GM19372 (cell line): ENCODE measurements around the gene SPATA32.

Source experiments
- ATAC-seq: cut with Tn5 transposase; IDR thresholded peaks from one replicate; pipeline ENCODE4 v1.9.1; 2021; ENCODE audit warnings: mild to moderate bottlenecking, low read depth, moderate library complexity; ENCODE audit not compliant: unreplicated experiment

SPATA32 gene

DNA sequence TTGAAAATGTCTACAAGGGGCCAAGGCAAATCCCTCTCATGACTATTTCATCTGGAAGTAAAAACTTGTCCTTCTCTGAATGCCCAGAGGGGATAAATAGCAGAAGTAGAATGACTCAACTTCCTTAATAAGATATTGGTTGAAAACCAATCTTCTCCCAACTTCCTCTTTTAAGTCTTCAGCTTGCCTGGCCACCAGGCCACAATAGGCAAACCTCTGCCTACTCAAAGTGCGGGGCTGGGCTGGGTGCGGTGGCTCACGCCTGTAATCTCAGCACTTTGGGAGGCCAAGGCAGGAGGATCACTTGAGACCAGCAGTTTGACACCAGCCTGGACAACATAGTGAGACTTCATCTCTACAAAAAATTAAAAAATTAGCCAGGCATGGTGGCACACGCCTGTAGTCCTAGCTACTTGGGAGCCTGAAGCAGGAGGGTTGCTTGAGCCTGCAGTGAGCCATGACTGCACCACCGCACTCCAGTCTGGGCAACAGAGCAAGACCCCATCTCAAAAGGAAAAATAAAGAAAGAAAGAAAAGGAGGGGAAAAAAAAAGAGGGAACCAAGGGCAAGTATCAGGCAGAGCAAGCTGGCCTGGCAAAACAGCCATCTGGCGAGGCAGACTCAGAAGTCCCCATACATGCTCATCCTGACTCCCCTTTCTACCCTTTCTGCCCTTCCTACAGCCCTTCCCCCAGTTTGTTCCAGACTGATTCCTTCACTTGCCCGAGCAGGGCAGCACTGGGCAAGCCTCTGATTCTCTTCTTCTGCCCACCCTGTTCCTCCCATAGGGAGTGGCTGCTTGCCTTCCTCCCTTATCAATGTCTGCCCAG is 34.3 kb upstream of the SPATA32 start:
- no peak for ATAC-seq

DNA sequence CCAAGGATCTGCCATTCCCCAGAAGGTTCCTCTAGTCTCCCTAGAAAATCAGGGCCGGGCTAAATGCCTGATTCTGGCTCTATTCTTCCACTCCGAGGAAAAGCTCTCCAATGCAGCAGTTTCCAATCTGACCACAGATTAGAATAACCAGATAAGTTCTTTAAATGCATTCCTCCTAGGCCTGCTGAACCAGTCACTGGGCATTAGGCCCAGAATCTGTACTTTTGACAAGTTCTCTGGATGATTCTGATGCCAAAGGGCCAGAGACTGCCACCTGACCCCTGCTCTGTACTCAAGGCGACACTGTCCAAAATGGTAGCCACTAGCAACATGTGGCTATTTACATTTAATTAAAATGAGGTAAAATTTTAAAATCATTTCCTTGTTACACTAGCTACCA is 32.6 kb upstream of the SPATA32 start:
- ATAC-seq = no peak

DNA sequence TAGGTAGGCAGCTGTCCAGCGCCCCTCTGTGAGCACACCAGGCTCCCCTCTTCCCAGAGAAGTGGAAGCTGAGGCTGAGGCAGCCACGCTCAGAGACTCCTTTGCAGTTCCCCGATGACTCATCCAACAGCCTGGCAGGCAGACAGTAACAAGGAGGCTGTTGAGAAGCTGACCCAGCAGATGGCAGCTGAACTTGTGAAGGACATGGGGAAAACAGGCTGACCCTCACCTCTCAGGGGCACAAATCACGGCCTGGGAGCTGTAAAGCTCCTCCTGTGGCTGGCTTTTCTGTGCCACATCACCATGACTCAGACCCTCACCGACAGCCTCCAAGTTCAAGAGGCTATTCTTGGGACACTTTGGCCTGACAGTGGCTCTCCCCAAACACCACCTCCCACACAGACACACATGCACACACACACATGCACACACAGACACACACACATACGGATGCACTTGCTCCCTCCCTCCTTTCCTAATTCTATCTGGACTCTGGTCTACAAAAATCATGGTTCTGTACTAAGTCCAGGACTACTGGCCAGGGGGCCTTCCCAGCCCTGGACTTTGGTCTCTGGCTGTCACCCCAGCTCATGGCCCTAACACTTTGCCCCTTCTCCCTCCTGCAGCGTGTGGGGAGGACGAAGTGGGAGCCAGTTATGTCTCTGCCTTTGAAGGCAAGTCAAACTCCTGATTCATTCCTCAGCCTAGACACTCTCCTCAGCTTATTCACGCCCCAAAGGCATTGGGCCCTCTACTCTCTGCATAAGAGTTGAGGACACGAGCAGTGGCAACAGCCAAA is 31.7 kb upstream of the SPATA32 start:
- no peak for ATAC-seq

DNA sequence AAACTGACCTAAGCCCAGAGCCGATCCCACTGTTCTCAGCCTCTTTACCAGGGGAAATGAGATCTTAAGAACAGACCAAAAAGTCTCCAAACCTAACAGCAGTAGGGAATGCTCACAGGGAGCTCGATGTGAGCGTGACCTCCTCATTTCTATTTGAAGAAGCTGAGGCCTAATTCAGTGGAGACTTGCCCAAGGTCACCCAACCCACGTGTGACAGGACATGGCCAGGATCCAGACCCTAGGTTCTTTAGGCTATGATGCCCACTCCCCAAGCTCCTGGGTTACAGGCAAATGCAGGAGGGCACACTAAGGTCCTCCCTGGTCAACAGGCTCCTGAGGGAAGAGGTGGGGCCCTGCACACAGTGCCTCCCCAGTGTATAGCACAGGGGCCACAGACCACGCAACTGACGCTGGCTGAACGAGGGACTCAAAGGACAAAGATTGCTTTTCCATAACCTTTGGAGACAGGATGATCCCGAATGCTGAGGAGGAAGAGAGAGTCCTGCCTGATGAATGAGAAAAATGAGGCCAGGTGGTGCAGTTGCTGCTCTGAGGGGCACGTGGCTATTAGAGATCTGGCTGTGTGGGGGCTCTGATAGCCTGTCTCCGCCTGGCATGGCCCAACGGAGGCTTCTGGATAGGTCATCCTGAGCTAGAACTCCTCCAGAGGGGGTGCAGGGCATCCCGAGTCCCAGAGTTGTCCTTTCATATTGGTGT is 31.0 kb upstream of the SPATA32 start:
- ATAC-seq = no peak

DNA sequence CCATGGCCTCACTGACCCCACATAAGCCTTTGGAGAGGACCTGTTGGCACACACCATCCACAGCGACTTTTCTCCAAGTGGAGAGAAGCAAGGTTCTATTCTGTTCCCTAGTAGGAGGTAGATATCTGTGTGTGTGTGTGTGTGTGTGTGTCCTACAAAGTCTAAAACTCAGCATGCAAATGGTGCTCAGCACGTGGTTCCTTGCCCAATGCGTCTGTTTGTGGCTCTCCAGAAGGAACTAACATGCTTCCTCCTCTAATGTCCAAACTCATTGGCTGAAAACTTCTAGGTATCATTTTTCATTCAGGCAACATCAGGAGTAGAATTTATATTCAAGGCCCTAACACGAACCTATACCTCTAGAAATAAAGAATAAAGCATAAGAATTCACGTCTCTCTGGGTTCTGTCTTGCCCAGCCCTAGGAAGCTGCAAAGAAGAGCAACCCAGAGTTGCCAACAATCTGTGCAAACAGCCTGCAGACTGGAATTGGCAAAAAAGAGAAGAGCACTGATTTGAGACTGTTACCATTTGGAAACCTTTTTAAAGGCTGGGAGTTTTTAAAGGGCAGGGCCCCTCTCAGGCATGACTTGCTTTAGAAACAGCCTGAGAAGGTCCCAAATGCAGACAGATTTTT is 29.4 kb upstream of the SPATA32 start:
- no peak for ATAC-seq

DNA sequence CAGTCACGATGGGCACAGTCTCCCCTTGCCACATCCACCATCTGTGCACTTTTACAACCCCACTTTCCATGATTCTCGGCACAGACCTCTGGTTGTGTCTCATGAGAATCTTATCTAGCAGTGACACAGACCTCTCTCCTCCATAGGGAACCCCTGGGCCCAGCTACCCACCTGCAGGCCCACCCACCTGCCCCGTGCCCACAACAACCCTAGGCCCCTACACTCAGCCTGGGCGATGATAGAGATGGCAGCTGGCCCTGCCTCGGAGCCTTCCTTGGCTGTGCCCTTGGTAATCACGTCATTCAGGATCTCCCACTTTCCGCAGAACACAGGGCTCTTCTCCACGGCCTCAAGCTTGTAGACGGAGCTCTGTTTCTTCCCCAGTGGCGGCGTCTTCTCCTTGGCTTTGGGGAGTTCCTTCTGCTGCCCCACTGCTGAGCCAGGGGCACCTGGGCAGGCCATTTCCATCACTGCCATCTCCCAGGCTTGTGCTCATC is 28.4 kb upstream of the SPATA32 start:
- ATAC-seq = no peak

DNA sequence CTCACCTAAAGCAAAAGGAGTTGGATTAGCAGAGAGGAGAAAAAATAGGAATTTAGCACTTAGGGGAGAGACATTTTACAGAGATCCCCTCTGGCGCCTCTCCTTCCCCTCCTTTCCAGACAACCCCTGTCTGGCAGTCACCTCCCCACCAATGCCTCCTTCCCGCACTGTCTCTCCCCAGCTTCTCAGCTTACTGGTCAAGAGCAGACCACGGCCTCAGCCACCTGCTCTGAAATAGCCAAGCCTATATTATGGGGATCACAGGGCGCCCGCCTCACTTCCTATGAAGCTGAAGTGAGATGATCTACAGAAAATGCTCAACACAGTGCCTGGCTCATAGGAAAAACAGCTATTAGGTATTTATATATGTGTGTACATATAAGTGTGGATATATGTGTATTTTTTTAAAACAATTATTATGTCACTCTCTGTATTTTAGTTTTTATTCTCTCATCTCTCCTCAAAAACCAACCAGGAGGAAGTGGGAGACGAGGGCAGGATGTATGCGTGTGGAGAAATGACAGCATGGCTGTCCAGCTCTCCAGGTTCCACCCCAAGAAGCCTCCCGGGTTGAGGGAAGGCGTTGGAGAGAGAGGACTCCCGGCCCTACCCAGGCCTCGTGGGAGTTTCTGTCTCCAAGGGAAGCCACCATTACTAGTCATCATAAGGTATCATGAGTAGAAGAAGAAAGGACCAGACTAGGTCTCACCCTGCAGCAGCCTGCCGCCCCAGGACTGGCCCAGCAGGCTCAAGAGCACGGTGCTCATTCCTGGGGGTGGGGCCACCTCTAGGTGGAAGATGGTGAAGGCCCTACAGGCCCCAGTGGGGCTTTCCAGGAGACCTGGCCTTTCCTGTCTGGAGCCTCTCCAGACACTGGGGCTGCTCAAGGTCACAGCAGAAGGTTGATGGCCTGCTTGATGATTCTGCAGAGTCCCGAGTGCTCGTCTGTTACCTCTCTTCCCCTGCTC is 27.7 kb upstream of the SPATA32 start:
- no peak for ATAC-seq

DNA sequence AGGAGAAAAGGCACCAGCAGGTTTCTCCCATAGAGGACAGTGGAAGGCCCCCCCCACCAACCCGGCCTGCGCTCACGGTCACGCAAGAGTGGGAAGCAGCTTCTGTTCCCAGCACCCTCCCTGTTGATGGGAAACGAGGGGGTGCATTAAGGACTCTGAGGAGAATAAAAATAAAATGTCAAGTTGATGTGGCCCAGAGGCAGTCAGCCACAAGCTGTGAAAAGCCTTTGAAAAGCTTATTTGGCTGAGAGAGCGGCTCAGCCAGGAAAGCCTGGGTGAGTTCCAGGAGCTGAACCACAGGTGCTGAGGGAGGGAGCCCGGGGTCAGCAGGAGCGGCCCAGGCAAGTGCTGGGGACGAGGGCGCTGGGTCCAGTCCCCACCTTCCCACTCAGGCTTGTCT is 26.9 kb upstream of the SPATA32 start:
- ATAC-seq = no peak

DNA sequence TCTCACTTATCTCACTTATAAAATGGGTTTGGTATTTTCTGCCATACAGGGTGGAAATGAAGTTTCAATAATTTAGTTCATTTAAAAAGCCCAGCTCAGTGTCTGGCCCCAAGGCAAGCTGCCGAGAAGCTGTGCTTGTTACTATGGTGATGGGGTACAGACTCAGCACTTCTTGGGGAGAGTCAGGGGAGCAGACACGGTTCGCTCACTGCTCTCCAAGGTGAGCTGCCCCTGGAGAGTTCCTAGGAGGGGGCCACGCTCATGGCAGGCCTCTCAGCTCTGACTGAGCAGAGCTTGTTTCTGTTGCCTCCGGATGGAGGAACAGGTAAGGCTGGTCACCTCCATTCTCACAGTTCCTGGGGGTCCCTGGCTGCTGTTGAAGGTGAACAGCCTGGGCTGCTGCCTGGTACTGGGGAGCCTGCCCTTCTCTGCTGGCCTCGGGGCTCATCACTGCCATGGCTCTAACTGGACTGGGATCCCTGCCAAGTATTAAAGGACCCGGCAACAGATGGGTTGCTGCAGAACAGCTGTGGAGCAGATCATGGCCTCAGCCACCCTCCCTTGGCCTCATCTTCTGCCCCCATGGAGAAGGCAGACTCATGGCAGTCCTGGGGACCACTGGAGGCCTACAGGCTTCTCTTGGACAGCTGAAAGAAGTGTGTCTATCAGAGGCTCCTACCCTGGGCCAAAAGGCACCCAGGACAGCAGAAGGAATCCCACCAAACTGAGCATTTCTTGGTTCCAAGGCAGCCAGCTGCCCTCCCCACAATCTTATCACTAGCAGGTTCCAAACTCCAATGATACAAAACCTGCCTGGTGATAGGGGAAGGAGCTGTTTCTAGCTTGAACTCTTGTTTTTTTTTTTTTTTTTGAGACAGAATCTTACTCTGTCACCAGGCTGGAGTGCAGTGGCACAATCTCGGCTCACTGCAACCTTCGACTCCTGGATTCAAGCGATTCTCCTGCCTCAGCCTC is 25.9 kb upstream of the SPATA32 start:
- no peak for ATAC-seq

DNA sequence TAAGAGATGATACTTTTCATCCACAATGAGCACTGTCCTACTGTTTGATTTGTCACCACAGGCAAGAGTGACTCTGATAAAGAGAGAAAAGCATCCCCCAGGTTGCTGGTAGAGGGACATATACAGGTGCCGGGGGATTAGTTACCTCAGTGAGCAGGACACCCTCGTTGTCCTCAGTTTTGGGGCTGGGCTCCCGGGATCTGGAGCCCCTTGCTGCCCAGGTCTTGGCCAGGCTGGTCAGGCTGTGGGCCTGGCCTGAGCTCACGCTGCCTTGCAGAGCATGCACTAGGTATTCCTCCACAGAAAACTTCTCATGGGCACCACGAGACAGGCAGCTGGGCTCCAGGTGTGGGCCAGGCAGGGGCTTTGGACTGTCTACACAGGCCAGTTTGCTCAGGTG is 24.4 kb upstream of the SPATA32 start:
- no peak for ATAC-seq

DNA sequence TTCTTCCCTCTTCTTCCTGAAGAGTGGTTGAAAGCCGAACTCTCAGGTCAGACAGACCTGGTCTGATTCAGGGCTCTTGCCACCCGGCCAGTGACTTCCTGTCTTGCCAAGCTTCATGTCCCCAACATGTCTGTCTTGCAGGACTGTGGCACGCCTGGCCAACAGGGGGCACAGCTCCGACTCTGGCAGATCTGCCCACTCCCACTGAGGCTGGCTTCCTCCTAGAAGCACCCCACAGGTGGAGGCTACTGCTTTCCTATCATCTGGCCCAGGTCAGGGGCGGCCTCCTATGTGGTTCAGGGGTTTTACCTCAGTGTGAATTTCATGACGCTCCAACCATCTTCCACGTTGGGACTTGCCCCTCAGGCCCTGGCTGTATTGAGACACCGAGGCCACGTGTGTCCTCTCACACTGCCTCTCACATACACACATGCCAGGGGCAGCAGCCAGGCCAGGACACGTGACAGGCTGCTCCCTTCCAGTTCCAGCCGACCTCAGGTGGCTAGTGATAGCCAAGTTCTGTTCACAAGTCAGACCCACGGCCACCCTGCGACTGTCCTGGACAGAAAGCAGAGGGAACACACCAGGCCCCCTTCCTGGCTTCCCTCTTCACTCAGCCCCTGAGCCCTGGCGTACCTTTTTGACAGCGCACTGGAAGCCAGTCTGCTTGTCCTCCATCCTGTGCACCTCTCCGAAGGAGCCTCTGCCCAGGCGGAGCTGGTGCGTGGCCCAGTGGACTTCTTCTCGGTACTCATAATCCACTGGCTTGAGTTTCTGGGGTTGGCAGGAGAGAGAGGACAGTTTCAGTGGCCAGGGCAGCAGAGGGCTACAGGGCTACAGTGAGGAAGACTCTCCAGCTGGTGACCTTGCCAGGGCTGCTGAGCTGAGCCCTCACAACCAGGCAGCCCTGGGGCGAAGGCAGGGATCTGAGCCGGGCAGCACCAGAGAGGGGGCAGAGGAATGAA is 22.6 kb upstream of the SPATA32 start:
- ATAC-seq = no peak

DNA sequence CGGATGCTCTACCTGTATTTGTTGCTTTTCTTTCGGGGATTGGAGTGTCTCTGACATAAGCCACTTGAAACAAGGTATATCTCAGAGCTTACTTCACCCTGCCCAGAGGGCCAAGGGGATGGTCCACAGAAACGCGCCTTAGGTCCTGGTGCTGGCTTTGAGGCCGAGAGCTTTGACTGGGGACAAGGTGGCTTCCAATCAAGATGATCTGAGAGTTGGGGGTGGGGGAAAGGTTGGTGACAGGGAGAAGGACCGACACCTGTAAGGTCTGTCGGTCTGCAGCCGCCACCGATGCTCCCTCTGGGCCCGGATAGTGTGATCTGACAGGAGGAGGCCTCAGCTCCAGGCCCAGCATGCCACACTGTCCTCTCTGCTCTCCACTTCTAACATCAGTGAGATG is 21.8 kb upstream of the SPATA32 start:
- ATAC-seq = no peak

DNA sequence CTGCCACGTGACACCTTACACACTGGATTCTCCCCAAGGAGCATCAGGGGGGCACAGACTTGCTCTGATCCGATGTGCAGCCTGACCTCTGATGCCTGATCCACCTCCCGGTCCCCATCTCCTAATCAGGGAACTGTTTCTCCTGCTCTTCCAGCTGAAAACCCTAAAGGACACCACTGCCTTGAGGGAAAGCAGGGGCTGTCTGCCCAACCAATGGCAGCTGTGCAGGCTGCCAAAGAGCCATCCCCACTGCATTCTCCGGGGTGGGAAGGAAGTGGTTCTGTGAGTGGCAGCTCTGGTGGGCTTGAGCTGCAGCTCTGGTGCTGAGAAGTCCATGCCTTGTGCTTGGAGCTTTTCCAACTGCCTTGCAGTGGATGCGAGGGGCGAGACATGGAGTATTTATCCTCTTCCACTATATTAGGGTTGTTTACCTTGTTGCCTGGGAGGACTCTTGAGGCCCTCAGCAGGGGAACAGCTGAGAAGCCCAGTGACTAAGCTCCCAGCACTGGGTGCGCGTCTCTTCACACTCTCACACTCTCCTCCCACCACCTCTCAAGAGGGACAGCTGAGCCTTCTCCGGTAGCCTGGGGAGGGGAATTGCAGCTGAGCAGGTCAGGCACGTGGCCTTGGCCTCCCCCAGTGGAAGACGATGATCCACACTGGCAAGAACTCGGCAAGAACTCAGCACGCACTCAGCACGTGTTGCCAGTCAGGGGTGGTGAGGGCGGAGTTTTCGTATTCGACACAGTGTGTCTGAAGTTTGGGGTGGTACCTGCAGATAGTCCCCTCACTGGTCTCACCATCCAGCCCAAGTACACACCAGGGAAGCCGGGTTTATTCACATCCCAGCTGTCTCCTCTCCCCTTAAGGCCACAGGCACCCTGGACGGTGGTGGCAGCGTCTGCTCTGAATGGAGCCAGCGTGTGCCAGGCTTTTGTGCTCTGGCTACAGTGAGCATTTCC is 21.1 kb upstream of the SPATA32 start:
- ATAC-seq = no peak

DNA sequence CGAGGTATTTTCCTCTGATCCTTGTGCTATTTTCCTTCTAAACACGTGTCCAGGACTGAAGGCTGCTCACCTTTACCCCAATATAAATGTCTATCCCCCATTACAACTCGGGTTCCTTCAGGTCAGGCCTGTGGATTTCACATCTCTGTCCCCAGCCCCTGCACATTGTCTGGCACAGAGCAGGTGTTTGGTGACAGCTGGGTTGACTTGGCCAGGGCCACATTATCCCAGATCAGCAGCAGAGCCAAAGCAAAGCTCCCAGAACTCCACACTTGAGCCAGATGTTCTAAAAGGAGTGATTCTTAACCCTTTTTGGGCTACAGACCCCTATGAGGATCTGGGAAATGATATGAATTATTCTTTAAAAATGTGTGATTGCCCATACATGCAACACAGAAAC is 18.0 kb upstream of the SPATA32 start:
- no peak for ATAC-seq

DNA sequence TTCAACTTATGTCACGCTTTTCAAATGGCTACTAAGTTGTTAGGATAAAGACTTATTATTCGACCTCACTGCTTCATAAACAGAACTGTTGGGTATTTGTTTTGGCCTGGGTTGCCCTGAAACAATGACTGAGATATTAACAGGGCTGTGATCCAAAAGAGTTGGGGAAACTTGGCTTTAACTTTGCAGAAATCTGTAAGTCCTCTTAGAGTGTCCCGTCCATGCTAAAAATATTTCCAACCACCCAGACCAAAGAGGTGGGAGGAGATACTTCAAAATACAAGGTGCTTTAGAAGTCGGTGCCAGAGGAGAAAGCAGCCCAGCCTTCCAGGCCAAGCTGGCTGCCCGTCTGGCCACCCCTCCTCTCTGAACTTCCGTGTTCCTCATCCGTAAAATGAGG is 16.1 kb upstream of the SPATA32 start:
- no peak for ATAC-seq

DNA sequence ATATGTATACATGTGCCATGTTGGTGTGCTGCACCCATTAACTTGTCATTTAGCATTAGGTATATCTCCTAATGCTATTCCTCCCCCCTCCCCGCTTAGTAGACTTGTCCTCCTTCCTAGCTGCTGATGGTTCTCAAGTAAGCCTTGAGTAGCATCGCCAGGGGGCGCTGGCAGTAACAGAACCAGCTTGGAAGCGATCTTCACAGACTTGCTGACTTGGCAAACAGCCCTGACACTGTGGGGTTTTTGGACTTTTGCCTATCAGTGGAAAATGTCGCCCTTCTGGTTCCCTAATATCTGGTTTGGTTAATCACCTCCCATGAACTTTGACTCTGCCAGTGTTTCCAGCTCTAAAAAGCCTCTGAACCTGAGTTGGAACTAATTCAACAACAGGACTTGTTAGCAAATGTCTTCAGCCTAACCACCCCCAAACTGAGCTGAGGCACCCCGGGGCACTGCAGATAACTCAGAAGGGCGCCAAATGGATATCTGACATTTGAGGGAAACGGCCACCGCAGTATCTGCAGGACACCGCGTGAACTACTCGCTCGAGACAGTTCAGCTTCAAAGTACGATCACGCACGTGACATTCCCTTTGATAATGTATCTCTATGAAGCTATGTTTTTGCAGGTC is 15.4 kb upstream of the SPATA32 start:
- no peak for ATAC-seq
